ENCODE measurements around the gene C1QL3. TPM values are rescaled to one million over a fixed set of nuclear protein-coding genes. Genes with fewer than 3 reads are reported as not detected.

The C1QL3 gene
- total and polyA plus RNA-seq, 2 experiments from 2014 or later, result 0.34 to 2.3 TPM

GRCh38 chr10:16470747-16471146 is 50.9 kb downstream of the C1QL3 start:
- ATAC-seq (no peak), DNase-seq (ENCODE audit: low spot score) (no peak)
- peaks cover 2% of the 10 kb centered on the region for H3K27me3 Mint-ChIP-seq (ENCODE audit: insufficient read depth, low read depth, poor library complexity)
- H3K27ac Mint-ChIP-seq, result no peak overlapping the region
- Histone ChIP-seq H3K4me3 (no peak overlapping the region), H3F3A (replicated peaks; ENCODE audit: low read depth) (no peaks in the 10 kb centered on the region), H2AFZ (no peak overlapping the region), H3K27ac (ENCODE audit: low read depth) (no peak overlapping the region), H3K79me2 (replicated peaks; ENCODE audit: insufficient read depth) (no peaks in the 10 kb centered on the region), H3K9me2 (ENCODE audit: insufficient read depth) (no peaks in the 10 kb centered on the region), H4K20me1 (replicated peaks; ENCODE audit: insufficient read depth) (no peaks in the 10 kb centered on the region), H3K4me1 (ENCODE audit: insufficient read depth) (no peaks in the 10 kb centered on the region), H3K36me3 (ENCODE audit: insufficient read depth) (no peaks in the 10 kb centered on the region), H3K4me2 (no peak overlapping the region), H3K27me3 (ENCODE audit: insufficient read depth) (no peaks in the 10 kb centered on the region)
- no peaks in the 10 kb centered on the region for H3K36me3 Mint-ChIP-seq (ENCODE audit: low read depth)
- H3K4me1 Mint-ChIP-seq, result no peaks in the 10 kb centered on the region
- TF ChIP-seq EZH2phosphoT487 (IDR thresholded peaks at IDR 0.05; ENCODE audit: unreplicated experiment), result no peak
- TF ChIP-seq CREB1 (CRISPR knock-in tag; IDR thresholded peaks at IDR 0.05; ENCODE audit: low read depth), result no peak
- TF ChIP-seq, protein P1, sequence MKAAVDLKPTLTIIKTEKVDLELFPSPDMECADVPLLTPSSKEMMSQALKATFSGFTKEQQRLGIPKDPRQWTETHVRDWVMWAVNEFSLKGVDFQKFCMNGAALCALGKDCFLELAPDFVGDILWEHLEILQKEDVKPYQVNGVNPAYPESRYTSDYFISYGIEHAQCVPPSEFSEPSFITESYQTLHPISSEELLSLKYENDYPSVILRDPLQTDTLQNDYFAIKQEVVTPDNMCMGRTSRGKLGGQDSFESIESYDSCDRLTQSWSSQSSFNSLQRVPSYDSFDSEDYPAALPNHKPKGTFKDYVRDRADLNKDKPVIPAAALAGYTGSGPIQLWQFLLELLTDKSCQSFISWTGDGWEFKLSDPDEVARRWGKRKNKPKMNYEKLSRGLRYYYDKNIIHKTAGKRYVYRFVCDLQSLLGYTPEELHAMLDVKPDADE (IDR thresholded peaks at IDR 0.05), result no peak
- no peak for TF ChIP-seq NANOG (IDR thresholded peaks at IDR 0.05; ENCODE audit: borderline replicate concordance)
- TF ChIP-seq, protein P2, sequence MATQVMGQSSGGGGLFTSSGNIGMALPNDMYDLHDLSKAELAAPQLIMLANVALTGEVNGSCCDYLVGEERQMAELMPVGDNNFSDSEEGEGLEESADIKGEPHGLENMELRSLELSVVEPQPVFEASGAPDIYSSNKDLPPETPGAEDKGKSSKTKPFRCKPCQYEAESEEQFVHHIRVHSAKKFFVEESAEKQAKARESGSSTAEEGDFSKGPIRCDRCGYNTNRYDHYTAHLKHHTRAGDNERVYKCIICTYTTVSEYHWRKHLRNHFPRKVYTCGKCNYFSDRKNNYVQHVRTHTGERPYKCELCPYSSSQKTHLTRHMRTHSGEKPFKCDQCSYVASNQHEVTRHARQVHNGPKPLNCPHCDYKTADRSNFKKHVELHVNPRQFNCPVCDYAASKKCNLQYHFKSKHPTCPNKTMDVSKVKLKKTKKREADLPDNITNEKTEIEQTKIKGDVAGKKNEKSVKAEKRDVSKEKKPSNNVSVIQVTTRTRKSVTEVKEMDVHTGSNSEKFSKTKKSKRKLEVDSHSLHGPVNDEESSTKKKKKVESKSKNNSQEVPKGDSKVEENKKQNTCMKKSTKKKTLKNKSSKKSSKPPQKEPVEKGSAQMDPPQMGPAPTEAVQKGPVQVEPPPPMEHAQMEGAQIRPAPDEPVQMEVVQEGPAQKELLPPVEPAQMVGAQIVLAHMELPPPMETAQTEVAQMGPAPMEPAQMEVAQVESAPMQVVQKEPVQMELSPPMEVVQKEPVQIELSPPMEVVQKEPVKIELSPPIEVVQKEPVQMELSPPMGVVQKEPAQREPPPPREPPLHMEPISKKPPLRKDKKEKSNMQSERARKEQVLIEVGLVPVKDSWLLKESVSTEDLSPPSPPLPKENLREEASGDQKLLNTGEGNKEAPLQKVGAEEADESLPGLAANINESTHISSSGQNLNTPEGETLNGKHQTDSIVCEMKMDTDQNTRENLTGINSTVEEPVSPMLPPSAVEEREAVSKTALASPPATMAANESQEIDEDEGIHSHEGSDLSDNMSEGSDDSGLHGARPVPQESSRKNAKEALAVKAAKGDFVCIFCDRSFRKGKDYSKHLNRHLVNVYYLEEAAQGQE (IDR thresholded peaks at IDR 0.05; ENCODE audit: unreplicated experiment), result no peak
- TF ChIP-seq ZNF114 (CRISPR knock-in tag; IDR thresholded peaks at IDR 0.05), result no peak
- no peak for TF ChIP-seq POLR2AphosphoS5 (IDR thresholded peaks at IDR 0.05; ENCODE audit: low read depth)
- H3K9me3 Mint-ChIP-seq, result no peaks in the 10 kb centered on the region
- no peak overlapping the region for H3K4me3 Mint-ChIP-seq

DNA sequence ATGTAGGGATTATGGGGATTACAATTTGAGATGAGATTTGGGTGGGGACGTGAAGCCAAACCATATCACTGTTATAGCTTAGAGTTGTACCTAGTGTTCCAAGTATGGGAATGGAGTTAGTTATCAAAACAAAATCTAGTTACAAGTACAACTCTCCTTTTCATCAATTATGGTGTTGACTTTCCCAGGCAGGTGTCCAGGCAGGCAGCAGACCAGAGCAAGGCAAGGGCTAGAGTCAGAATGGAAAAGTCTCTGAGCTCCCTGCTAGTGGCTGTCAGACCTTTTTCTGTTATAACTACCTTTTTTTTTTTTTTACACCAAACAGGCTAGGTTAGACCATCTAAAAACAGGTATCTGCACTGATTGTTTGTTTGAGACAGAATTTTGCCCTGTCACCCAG is 55.7 kb downstream of the C1QL3 start:
- Histone ChIP-seq H3K4me3 (no peak overlapping the region), H4K20me1 (replicated peaks; ENCODE audit: insufficient read depth) (no peaks in the 10 kb centered on the region), H3K4me2 (no peak overlapping the region), H3K27ac (ENCODE audit: low read depth) (no peak overlapping the region), H2AFZ (no peak overlapping the region), H3K79me2 (replicated peaks; ENCODE audit: insufficient read depth) (no peaks in the 10 kb centered on the region), H3K9me2 (ENCODE audit: insufficient read depth) (no peaks in the 10 kb centered on the region), H3F3A (replicated peaks; ENCODE audit: low read depth) (no peaks in the 10 kb centered on the region), H3K27me3 (ENCODE audit: insufficient read depth) (no peaks in the 10 kb centered on the region), H3K36me3 (ENCODE audit: insufficient read depth) (no peaks in the 10 kb centered on the region), H3K4me1 (ENCODE audit: insufficient read depth) (no peaks in the 10 kb centered on the region)
- ATAC-seq, result no peak
- Mint-ChIP-seq H3K4me3 (no peak overlapping the region), H3K4me1 (no peaks in the 10 kb centered on the region), H3K27me3 (ENCODE audit: insufficient read depth, low read depth, poor library complexity) (peaks cover 2% of the 10 kb centered on the region), H3K9me3 (no peaks in the 10 kb centered on the region), H3K36me3 (ENCODE audit: low read depth) (0 out of 3 replicates have a peak, but pooled peaks cover 6% of the 10 kb centered on the region), H3K27ac (no peak overlapping the region)
- DNase-seq (ENCODE audit: low spot score), result no peak
- TF ChIP-seq JUNB (IDR thresholded peaks at IDR 0.05; ENCODE audit: unreplicated experiment) (no peak), ZNF462 (CRISPR knock-in tag; IDR thresholded peaks at IDR 0.05) (no peak), EZH2phosphoT487 (IDR thresholded peaks at IDR 0.05; ENCODE audit: unreplicated experiment) (no peak), CTCF (conservative IDR thresholded peaks at IDR 0.05; ENCODE audit: low read depth in 2 of 2) (no peak)
